ENCODE data around the gene CYB5B.

The CYB5B gene

DNA sequence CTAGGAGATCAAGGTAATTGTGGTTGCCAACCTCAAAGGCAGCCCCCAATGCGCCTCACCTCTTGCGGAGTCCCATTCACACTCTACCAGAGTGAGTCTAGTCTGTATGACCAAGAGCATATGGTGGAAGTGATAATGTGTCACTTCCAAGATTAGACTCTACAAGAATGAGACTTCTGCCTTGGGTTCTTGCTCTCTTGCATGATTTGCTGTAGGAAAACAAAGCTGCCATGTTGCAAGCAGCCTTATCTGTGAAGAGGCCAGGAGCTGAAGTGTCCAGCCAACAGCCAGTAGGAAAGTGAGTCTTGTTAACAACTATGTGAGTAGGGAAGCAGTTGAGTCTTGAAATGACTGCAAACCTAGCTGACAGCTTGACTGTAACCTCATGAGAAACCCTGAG lies 42.0 kb upstream of the CYB5B start:
- in situ Hi-C loops (cut with HindIII; ENCODE audit: low pct_ligation_motif_present, low sequenced_read_pairs): no loop called here
- Histone ChIP-seq H3K27me3 (replicated peaks) (no peaks in the 10 kb centered on the region), H3K36me3 (replicated peaks) (peaks cover 28% of the 10 kb centered on the region), H3K27ac (no peak overlapping the region), H3K4me3 (ENCODE audit: low read depth, low read length) (no peak overlapping the region)
- TF ChIP-seq, protein P1, sequence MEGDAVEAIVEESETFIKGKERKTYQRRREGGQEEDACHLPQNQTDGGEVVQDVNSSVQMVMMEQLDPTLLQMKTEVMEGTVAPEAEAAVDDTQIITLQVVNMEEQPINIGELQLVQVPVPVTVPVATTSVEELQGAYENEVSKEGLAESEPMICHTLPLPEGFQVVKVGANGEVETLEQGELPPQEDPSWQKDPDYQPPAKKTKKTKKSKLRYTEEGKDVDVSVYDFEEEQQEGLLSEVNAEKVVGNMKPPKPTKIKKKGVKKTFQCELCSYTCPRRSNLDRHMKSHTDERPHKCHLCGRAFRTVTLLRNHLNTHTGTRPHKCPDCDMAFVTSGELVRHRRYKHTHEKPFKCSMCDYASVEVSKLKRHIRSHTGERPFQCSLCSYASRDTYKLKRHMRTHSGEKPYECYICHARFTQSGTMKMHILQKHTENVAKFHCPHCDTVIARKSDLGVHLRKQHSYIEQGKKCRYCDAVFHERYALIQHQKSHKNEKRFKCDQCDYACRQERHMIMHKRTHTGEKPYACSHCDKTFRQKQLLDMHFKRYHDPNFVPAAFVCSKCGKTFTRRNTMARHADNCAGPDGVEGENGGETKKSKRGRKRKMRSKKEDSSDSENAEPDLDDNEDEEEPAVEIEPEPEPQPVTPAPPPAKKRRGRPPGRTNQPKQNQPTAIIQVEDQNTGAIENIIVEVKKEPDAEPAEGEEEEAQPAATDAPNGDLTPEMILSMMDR (IDR thresholded peaks at IDR 0.05; ENCODE audit: low read depth, low read length, missing control alignments): no peak
- DNase-seq: no peak

DNA sequence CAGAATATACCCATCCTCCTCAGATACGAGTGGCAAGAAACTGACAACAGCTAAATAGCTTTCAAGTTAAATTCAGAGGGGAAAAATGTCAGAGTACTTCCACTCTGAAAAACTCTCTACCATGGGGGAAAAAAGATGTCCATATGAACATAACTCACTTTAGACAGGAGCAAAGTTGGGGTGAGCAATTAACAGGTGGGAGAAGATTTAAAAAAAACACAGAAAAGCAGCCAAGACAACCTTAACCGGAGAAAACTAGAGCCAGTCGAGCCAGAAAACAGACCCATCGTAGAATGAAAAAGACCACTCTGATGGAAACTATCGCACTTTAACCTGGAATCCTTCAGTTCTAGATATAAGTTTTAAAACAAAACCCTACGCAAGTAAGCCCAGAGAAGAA lies 39.4 kb upstream of the CYB5B start:
- H3K36me3 ChIP-seq (replicated peaks): peaks cover 26% of the 10 kb centered on the region
- in situ Hi-C loops (cut with HindIII; ENCODE audit: low pct_ligation_motif_present, low sequenced_read_pairs): no loop called here
- TF ChIP-seq, protein P1 (IDR thresholded peaks at IDR 0.05; ENCODE audit: low read depth, low read length, missing control alignments): no peak
- H3K27me3 ChIP-seq (replicated peaks): no peaks in the 10 kb centered on the region
- peak overlapping the region; percentile 85 for H3K4me3 ChIP-seq (ENCODE audit: low read depth, low read length)
- H3K27ac ChIP-seq: peak overlapping the region; percentile 63
- DNase-seq: no peak

DNA sequence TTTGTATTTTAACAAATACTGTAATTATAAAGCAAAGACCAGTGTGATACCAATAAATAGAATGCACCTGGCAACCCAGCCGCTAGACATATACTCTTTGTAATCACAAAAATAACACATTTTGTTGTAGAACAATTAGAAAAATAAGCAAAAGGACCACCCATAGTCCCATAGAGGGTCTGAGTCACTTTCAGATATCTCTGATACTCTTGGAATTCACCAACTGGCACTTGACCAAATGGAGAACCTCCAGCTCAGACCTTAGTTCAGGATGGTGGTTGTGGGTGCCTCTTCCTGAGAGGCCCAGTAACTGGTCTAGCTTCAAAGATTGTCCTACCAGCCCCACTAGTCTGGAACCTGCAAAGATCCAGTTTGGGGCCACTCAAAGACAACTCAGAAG lies 37.8 kb upstream of the CYB5B start:
- DNase-seq: peak; percentile 43

DNA sequence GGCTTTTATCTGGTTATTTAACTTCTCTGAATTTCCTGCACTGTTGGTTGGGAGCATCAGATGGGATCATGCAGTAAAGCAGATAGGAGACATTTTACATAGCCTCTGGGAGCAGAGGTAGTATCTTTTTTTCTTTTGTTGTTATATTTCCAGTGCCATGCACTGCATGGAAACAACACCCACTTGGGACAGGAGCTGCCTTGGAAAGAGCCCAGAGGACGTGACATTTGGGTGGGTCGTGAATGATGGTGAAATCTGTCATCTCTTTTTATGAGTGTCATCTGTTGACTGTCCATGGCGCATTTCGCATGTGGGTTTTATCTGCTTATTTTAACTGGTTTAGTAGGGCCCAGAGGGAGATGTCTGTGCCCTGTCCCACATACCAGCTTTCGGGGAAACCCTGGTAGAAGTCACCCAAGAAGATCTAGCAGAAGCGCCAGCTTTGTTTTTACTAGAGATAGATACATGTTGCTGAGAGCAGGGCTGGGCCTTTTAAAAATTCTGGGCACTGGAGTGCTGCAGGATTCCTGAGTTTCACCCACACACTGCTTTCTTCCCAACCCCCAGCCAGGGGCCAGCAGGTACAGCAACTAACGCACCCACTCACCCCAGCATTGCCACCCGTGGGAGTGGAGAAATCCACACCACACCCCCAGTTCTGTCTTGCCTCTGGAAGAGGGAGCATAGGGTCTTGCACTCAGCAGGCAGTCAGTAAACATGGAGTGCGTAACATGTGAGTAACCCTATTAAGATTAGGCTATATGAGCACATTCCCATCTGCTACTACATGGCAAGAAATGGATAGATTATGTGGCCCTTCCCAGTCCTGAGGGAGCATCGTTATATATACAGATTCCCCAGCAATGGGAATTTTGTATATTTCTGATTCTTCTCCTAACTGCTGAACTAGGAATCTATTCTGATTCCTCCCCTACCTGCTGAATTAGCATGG lies 30.2 kb upstream of the CYB5B start:
- TF ChIP-seq, protein P1 (IDR thresholded peaks at IDR 0.05; ENCODE audit: low read depth, low read length, missing control alignments): no peak
- no peak for DNase-seq
- Histone ChIP-seq H3K4me3 (ENCODE audit: low read depth, low read length) (no peak overlapping the region), H3K27me3 (replicated peaks) (no peaks in the 10 kb centered on the region), H3K27ac (no peak overlapping the region), H3K36me3 (replicated peaks) (no peaks in the 10 kb centered on the region)
- in situ Hi-C loops (cut with HindIII; ENCODE audit: low pct_ligation_motif_present, low sequenced_read_pairs): no loop called here

More for the DNA sequence above, 37.8 kb upstream of the CYB5B start:
- TF ChIP-seq, protein P1 (IDR thresholded peaks at IDR 0.05; ENCODE audit: low read depth, low read length, missing control alignments): no peak
- H3K36me3 ChIP-seq (replicated peaks): peaks cover 21% of the 10 kb centered on the region
- no peak overlapping the region for H3K4me3 ChIP-seq (ENCODE audit: low read depth, low read length)
- H3K27ac ChIP-seq: no peak overlapping the region
- in situ Hi-C loops (cut with HindIII; ENCODE audit: low pct_ligation_motif_present, low sequenced_read_pairs): no loop called here
- no peaks in the 10 kb centered on the region for H3K27me3 ChIP-seq (replicated peaks)

DNA sequence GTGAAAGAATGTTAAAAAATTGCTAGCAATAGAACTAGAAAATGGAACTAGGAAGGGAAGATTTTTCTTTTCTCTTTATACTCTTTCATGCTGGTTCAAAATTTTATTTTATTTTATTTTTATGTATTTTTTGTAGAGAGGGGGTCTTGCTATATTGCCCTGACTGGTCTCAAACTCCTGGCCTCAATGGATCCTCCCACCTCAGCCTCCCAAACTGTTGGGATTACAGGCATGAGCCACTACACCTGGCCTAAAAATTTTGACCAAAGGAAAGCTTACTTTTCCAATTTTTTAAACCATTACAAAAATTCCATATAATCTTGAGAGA lies 28.6 kb upstream of the CYB5B start:
- TF ChIP-seq, protein P1 (IDR thresholded peaks at IDR 0.05; ENCODE audit: low read depth, low read length, missing control alignments): no peak
- no peaks in the 10 kb centered on the region for H3K27me3 ChIP-seq (replicated peaks)

More for the DNA sequence above, 28.6 kb upstream of the CYB5B start:
- Histone ChIP-seq H3K36me3 (replicated peaks) (no peaks in the 10 kb centered on the region), H3K27ac (no peak overlapping the region), H3K4me3 (ENCODE audit: low read depth, low read length) (no peak overlapping the region)
- in situ Hi-C loops (cut with HindIII; ENCODE audit: low pct_ligation_motif_present, low sequenced_read_pairs): no loop called here
- DNase-seq: no peak

Measured in brain microvascular endothelial cell (primary cell).